Upper lobe of left lung (tissue), 4 donors: Measurements from ENCODE around the gene PUM1.

Source experiments
- POLR2A ChIP-seq, 4 donors: fragments of 450-650 bp; IDR thresholded peaks; one replicate each; pipeline ENCODE4 v1.5.1; 2016 to 2017; ENCODE audit warnings: antibody characterized with exemption in 4 of 4, mild to moderate bottlenecking in 2 of 4
- POLR2AphosphoS5 ChIP-seq, 2 donors: sonication (generic); formaldehyde crosslinking; IDR thresholded peaks; one replicate each; pipeline ENCODE4 v1.5.1; 2017; ENCODE audit warnings: antibody characterized with exemption in 2 of 2
- TF ChIP-seq, protein P1 (sequence below), 6 experiments: fragments of 450-650 bp in 4 of 6; fragments of 200-600 bp in 2 of 6; sonication (generic) in 2 of 6; IDR thresholded peaks; one replicate each; pipeline ENCODE4 v1.5.1; 2016 to 2019; ENCODE audit warnings: antibody characterized with exemption in 6 of 6

DNA sequence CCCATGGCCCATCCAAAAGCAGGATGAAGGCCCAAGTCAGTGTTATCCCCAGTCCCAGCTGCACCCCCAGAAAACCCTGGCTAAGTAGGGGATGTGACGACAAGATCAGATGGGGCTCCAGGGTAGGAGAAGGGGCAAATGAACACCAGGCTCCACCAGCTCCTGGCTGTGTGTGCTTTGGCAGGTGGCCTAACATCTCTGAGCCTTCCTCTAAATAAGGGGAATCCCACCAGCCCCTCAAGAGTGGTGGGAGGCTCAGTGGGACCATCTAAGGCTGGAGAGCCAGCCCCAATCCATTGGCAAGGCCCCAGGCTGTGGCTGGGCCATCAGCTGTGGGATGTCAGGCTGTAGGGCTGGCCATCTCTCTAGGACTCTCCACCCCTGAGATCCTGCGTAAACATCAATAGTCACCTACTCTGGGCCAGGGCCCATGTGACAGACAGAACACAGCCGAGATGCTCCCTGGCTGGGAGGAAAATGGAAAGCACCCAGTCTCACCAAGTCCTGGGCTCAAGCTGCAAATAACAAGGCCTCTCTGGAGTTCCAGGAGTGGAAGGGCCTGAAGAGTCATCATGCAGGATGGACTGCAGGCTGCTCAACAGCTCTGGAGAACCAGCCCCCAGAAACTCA lies 164.5 kb downstream of the PUM1 start:
- no peak for TF ChIP-seq POLR2AphosphoS5 (IDR thresholded peaks at IDR 0.05)
- no peak for TF ChIP-seq POLR2A (IDR thresholded peaks at IDR 0.05)
- TF ChIP-seq, protein P1, sequence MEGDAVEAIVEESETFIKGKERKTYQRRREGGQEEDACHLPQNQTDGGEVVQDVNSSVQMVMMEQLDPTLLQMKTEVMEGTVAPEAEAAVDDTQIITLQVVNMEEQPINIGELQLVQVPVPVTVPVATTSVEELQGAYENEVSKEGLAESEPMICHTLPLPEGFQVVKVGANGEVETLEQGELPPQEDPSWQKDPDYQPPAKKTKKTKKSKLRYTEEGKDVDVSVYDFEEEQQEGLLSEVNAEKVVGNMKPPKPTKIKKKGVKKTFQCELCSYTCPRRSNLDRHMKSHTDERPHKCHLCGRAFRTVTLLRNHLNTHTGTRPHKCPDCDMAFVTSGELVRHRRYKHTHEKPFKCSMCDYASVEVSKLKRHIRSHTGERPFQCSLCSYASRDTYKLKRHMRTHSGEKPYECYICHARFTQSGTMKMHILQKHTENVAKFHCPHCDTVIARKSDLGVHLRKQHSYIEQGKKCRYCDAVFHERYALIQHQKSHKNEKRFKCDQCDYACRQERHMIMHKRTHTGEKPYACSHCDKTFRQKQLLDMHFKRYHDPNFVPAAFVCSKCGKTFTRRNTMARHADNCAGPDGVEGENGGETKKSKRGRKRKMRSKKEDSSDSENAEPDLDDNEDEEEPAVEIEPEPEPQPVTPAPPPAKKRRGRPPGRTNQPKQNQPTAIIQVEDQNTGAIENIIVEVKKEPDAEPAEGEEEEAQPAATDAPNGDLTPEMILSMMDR (IDR thresholded peaks at IDR 0.05), result no peak
